ENCODE measurements around the gene GPR55. TPM values are rescaled to one million over a fixed set of nuclear protein-coding genes. Genes with fewer than 3 reads are reported as not detected.

GPR55 gene
- total and polyA plus RNA-seq, 2 of the 8 experiments (the other 6 are each of a cell fraction or from before 2014, with no cell fraction given) = not detected

GRCh38 chr2:230974096-230974913 lies 49.3 kb upstream of the GPR55 start:
- H3K4me3 ChIP-seq (ENCODE audit: extremely low read depth in 1 of 4, insufficient read depth in 2 of 4, low read depth in 3 of 4, low read length in 4 of 4) = no peak overlapping the region
- H2BK5ac ChIP-seq (ENCODE audit: low read depth, low read length) = no peak overlapping the region
- H3K79me2 ChIP-seq (ENCODE audit: control insufficient read depth in 1 of 2, insufficient read depth in 2 of 2, low read length in 2 of 2) = no peaks in the 10 kb centered on the region
- no peak overlapping the region for H3K4ac ChIP-seq (replicated peaks; ENCODE audit: insufficient read length, low read depth, low read length)
- H4K8ac ChIP-seq (ENCODE audit: extremely low read depth, insufficient read depth, low read length) = no peak overlapping the region
- H2BK12ac ChIP-seq (ENCODE audit: low read depth, low read length) = 0 out of 2 replicates have a peak overlapping the region, but pooled peaks have one; percentile 29
- no peaks in the 10 kb centered on the region for H3K23me2 ChIP-seq (ENCODE audit: low read depth, low read length)
- FAIRE-seq (no peak), DNase-seq (ENCODE audit: low read depth in 1 of 2, low spot score in 2 of 2) (no peak)
- CTCF ChIA-PET (ENCODE audit: partially characterized antibody) = interaction anchor here (0.7 to 1.2 kb wide), 4 partner anchors 13 to 150 kb away, joined by 3 to 5 read pairs (median 4); no protein-coding TSS in a partner anchor
- 83% methylated on average over 17 of the region's 17 CpGs; no CpG with 5 or more reads in 1 of the 2 experiments for WGBS, 2 experiments (ENCODE audit: extremely low coverage in 1 of 2, insufficient coverage in 1 of 2, insufficient read length in 1 of 2, insufficient replicate concordance in 2 of 2, low coverage in 1 of 2, low lambda C conversion rate in 2 of 2, missing lambda C conversion rate in 1 of 2)
- no peak overlapping the region for H3K27ac ChIP-seq (ENCODE audit: low read depth, low read length)
- no peak overlapping the region for H3K4me2 ChIP-seq (ENCODE audit: insufficient read depth in 1 of 2, low read depth in 2 of 2, low read length in 2 of 2)
- H3K27me3 ChIP-seq (replicated peaks in 1 of 4; ENCODE audit: control insufficient read depth in 3 of 4, extremely low read depth in 1 of 4, insufficient read depth in 3 of 4, low read length in 3 of 4) = no peaks in the 10 kb centered on the region
- H2BK15ac ChIP-seq (ENCODE audit: low read length) = no peak overlapping the region
- H3K4me1 ChIP-seq (replicated peaks in 1 of 4; ENCODE audit: control insufficient read depth in 3 of 4, insufficient read depth in 4 of 4, low read length in 3 of 4) = peaks cover 0 to 2% (median 0%) of the 10 kb centered on the region in 4 experiments; a peak in 1 of 7 replicates
- H3K79me1 ChIP-seq (ENCODE audit: low read depth, low read length) = no peaks in the 10 kb centered on the region
- H3K9me3 ChIP-seq (ENCODE audit: insufficient read depth in 2 of 2, low read depth in 1 of 2, low read length in 1 of 2) = peaks cover 0 to 5% of the 10 kb centered on the region in 2 experiments; a peak in 2 of 4 replicates
- no peaks in the 10 kb centered on the region for H3K36me3 ChIP-seq (ENCODE audit: control insufficient read depth in 2 of 4, insufficient read depth in 4 of 4, low read length in 3 of 4)
- H2BK20ac ChIP-seq (ENCODE audit: low read length) = no peak overlapping the region
- no peak overlapping the region for H3K18ac ChIP-seq (ENCODE audit: extremely low read depth, low read length)
- no peak overlapping the region for H3K56ac ChIP-seq (replicated peaks; ENCODE audit: insufficient read length, low read depth, low read length)
- no peak overlapping the region for H3K14ac ChIP-seq (ENCODE audit: insufficient read length)
- no peaks in the 10 kb centered on the region for H4K20me1 ChIP-seq (replicated peaks in 1 of 2; ENCODE audit: control insufficient read depth in 1 of 2, insufficient read depth in 2 of 2, low read length in 2 of 2)
- no peak overlapping the region for H4K5ac ChIP-seq (ENCODE audit: insufficient read length, low read depth, low read length)
- no peak overlapping the region for H3K23ac ChIP-seq (ENCODE audit: insufficient read length)
- H2AFZ ChIP-seq (ENCODE audit: low read length) = no peak overlapping the region
- no peak overlapping the region for H2BK120ac ChIP-seq (replicated peaks; ENCODE audit: low read depth, low read length)
- H4K91ac ChIP-seq (replicated peaks; ENCODE audit: insufficient read length, low read length) = no peak overlapping the region
- H3K9ac ChIP-seq (replicated peaks in 1 of 4; ENCODE audit: extremely low read depth in 1 of 4, low read depth in 3 of 4, low read length in 3 of 4) = no peak overlapping the region
- no peak overlapping the region for H2AK5ac ChIP-seq (ENCODE audit: low read depth, low read length)
- POLR2A ChIA-PET (ENCODE audit: partially characterized antibody) = interaction anchor here (1.2 kb wide), 1 partner anchor 21 kb away, joined by 4 read pairs; no protein-coding TSS in a partner anchor
- TF ChIP-seq SUZ12 (IDR thresholded peaks at IDR 0.05; ENCODE audit: low read length) (no peak), ATF3 (IDR thresholded peaks at IDR 0.05; ENCODE audit: insufficient read depth, low read depth, low read length) (no peak), CHD1 (IDR thresholded peaks at IDR 0.05; ENCODE audit: low read depth, low read length) (no peak), PHF8 (conservative IDR thresholded peaks at IDR 0.05; ENCODE audit: low read depth, low read length) (no peak), NANOG (IDR thresholded peaks at IDR 0.05; ENCODE audit: insufficient read depth, low read depth, low read length, poor library complexity, severe bottlenecking) (no peak), SRF (IDR thresholded peaks at IDR 0.05; ENCODE audit: low read depth, low read length) (no peak), RAD21 (IDR thresholded peaks at IDR 0.05 in 1 of 2, conservative IDR thresholded peaks at IDR 0.05 in 1 of 2; ENCODE audit: low read depth in 2 of 2, low read length in 2 of 2) (no peak), RBBP5 (IDR thresholded peaks at IDR 0.05; ENCODE audit: borderline replicate concordance, low read depth, low read length) (no peak), POLR2A (IDR thresholded peaks at IDR 0.05; ENCODE audit: control extremely low read depth in 1 of 2, low read depth in 2 of 2, low read length in 2 of 2) (no peak), RXRA (IDR thresholded peaks at IDR 0.05; ENCODE audit: insufficient read depth, low read depth, low read length) (no peak), CBX8 (IDR thresholded peaks at IDR 0.05; ENCODE audit: borderline replicate concordance, low read depth, low read length) (no peak)

Measured in H1 (cell line).